ENCODE data around the gene ITPKB.

- TF ChIP-seq CTCF (IDR thresholded peaks at IDR 0.05; ENCODE audit: low read length) (no peak), EZH2 (optimal IDR thresholded peaks at IDR 0.05; ENCODE audit: low read depth, low read length) (no peak)
Measured at GRCh38 chr1:226735576-226735975, 3.5 kb downstream of the ITPKB start.

Measured in MM.1S (cell line).